ENCODE data around the gene ZNF850.
A peak's percentile ranks its signal among the peaks of the same experiment; 100 is the strongest.
"Not testable (repeated sequence)": the region's sequence is repeated elsewhere in the genome, so short reads cannot be mapped to it uniquely, and the experiment has no call there.

The ZNF850 gene

GRCh38 chr19:36773223-36773579 lies 594 bp upstream of the ZNF850 start:
- H3K27ac ChIP-seq, result no peak overlapping the region
- H3K36me3 ChIP-seq (ENCODE audit: insufficient read depth), result no peaks in the 10 kb centered on the region
- H3K4me2 ChIP-seq, result peak overlapping the region; percentile 31; the same call in 1 of the 2 replicates
- peak overlapping the region; percentile 89 for H2AFZ ChIP-seq (ENCODE audit: low read depth)
- H3K9ac ChIP-seq, result no peak overlapping the region; the same call in 1 of the 2 replicates
- no peak overlapping the region for H3K4me3 ChIP-seq (IDR thresholded peaks at IDR 0.05; ENCODE audit: insufficient read depth, low read depth, low read length)
- H3K4me1 ChIP-seq (ENCODE audit: low read depth, poor library complexity, severe bottlenecking), result no peaks in the 10 kb centered on the region
- H3K27me3 ChIP-seq (ENCODE audit: insufficient read depth, low read depth), result no peaks in the 10 kb centered on the region
- no peaks in the 10 kb centered on the region for H4K20me1 ChIP-seq (ENCODE audit: insufficient read depth)
- H3K79me2 ChIP-seq (ENCODE audit: insufficient read depth, low read depth), result no peaks in the 10 kb centered on the region
- TF ChIP-seq CTCF (conservative IDR thresholded peaks at IDR 0.05; ENCODE audit: low read depth, low read length), result no peak

DNA sequence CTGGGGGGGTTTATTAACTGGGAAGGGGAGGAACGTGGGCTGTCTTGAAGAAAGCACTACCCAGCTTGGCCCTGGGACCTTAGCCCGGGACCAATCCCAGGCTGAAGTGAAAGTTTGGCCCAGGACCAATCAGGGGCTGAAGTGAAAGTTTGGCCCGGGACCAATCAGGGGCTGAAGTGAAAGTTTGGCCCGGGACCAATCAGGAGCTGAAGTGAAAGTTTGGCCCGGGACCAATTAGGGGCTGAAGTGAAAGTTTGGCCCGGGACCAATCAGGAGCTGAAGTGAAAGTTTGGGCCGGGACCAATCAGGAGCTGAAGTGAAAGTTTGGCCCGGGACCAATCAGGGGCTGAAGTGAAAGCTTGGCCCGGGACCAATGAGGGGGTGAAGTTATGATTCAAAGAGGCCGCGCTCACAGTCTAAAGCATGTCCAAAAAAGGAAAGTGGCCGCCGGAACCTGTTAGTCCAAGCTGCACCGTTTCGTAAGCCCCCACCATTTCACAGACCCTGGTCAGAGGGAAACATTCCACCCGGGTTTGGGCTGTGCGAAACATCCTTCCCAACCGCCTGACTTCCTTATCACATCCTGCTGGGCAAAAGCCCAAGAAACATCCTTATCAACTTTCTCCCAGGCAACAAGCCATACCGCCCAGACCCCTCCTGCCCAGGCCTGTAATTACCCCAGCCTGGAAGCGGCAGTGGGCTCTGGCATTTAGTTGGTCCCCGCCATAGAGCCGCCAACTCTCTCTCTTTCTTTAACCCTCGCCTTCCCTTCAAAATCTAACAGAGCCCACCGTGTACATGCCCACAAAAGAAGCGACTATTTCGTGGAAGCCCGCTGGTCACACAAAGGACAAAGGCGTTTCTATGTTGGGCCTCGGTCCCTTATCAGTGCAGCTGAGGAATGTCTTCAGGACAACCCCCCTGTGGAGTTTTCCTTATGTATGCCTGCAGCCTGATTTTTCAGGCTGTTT lies 1.1 kb downstream of the ZNF850 start:
- Histone ChIP-seq H3K27me3 (ENCODE audit: insufficient read depth, low read depth) (no peaks in the 10 kb centered on the region), H3K79me2 (ENCODE audit: insufficient read depth, low read depth) (no peaks in the 10 kb centered on the region), H3K4me3 (IDR thresholded peaks at IDR 0.05; ENCODE audit: insufficient read depth, low read depth, low read length) (no peak overlapping the region), H3K36me3 (ENCODE audit: insufficient read depth) (no peaks in the 10 kb centered on the region), H4K20me1 (ENCODE audit: insufficient read depth) (no peaks in the 10 kb centered on the region), H3K27ac (no peak overlapping the region), H3K4me2 (peak overlapping the region; percentile 31; the same call in 1 of the 2 replicates), H3K9ac (no peak overlapping the region), H3K4me1 (ENCODE audit: low read depth, poor library complexity, severe bottlenecking) (no peaks in the 10 kb centered on the region), H2AFZ (ENCODE audit: low read depth) (peak overlapping the region; percentile 89; the same call in 1 of the 2 replicates)
- no peak for TF ChIP-seq CTCF (conservative IDR thresholded peaks at IDR 0.05; ENCODE audit: low read depth, low read length)

- Histone ChIP-seq H3K4me2 (no peak overlapping the region), H3K79me2 (ENCODE audit: insufficient read depth, low read depth) (no peaks in the 10 kb centered on the region), H4K20me1 (ENCODE audit: insufficient read depth) (no peaks in the 10 kb centered on the region), H3K27ac (no peak overlapping the region), H3K36me3 (ENCODE audit: insufficient read depth) (peaks cover 3% of the 10 kb centered on the region; the same call in 1 of the 2 replicates), H3K27me3 (ENCODE audit: insufficient read depth, low read depth) (no peaks in the 10 kb centered on the region), H3K4me1 (ENCODE audit: low read depth, poor library complexity, severe bottlenecking) (no peaks in the 10 kb centered on the region), H3K9ac (no peak overlapping the region), H3K4me3 (IDR thresholded peaks at IDR 0.05; ENCODE audit: insufficient read depth, low read depth, low read length) (no peak overlapping the region), H2AFZ (ENCODE audit: low read depth) (no peak overlapping the region)
- TF ChIP-seq CTCF (conservative IDR thresholded peaks at IDR 0.05; ENCODE audit: low read depth, low read length), result no peak
Observed at GRCh38 chr19:36750066-36750691, 22.4 kb downstream of the ZNF850 start.

GRCh38 chr19:36749613-36750012 lies 23.0 kb downstream of the ZNF850 start:
- not testable (repeated sequence) for H3K27ac ChIP-seq; H3K9ac ChIP-seq; H3K27me3 ChIP-seq (ENCODE audit: insufficient read depth, low read depth); H3K36me3 ChIP-seq (ENCODE audit: insufficient read depth); H3K79me2 ChIP-seq (ENCODE audit: insufficient read depth, low read depth); H3K4me3 ChIP-seq (IDR thresholded peaks at IDR 0.05; ENCODE audit: insufficient read depth, low read depth, low read length); H4K20me1 ChIP-seq (ENCODE audit: insufficient read depth); H3K4me1 ChIP-seq (ENCODE audit: low read depth, poor library complexity, severe bottlenecking); H3K4me2 ChIP-seq; H2AFZ ChIP-seq (ENCODE audit: low read depth)

Measured in KMS-11 (cell line).